Stimulated activated CD8-positive, alpha-beta memory T cell treated with anti-CD3 and anti-CD28 coated beads, Interleukin-7, amount 100 ng/mL, for 48 hours (primary cell): ENCODE data around the gene PTTG1.
A peak's percentile ranks its signal among the peaks of the same experiment; 100 is the strongest.

Experiments
- DNase-seq, 2 donors: peaks; one replicate each; pipeline ENCODE4 v3.0.0-alpha.2; 2020; ENCODE audit warnings: low read depth in 1 of 2; ENCODE audit errors: extremely low read depth in 1 of 2

The PTTG1 gene

GRCh38 chr5:160421625-160422258 is at the start of gene PTTG1:
PTTG1 (plus strand) TSS chr5:160421855; CDS start chr5:160422313, 458 bp downstream.
- DNase-seq: peak; percentile 81 to 89

DNA sequence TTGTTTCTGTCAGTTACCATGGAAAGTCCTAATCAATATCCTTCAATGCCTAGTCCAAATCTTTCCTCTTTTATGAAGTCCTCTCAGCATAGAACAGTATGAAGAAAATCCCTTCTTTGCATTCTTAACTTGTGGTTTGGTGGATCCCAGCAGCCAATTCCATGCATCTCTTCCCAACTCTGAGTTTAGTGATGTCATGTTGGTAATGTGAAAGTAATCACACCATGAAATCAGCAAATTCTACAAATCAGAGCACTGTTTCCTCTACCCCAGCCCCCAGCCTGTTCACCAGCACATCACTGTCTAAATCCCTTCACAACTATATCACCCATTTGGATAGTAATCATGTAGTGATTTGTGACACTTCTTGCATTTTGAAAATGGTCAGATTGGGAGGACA is 46.5 kb upstream of the PTTG1 start:
- DNase-seq: no peak

DNA sequence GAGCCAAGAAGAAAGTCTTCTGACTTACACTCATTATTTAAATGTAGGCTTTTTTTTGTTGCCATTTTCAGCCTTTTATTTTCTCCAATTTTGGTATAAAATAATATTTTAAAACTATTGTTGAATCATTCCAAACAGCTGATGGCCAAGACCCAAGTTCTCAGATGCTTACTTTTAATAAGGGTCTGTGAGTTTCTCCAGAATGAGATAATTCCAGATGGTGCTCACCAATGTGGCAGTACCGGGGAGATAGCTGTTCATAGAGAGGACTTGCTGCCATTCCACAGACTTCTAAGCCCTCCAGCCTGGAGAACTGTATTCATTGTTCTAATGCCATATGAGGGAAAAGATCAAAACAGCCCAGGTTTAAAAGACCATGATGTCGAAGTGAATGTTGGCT is 46.0 kb upstream of the PTTG1 start:
- no peak for DNase-seq

- no peak for DNase-seq
Measured at GRCh38 chr5:160376416-160376815, 45.2 kb upstream of the PTTG1 start.

GRCh38 chr5:160377651-160378050 is 44.0 kb upstream of the PTTG1 start:
- no peak for DNase-seq

GRCh38 chr5:160378330-160378729 is 43.3 kb upstream of the PTTG1 start:
- DNase-seq: no peak

DNA sequence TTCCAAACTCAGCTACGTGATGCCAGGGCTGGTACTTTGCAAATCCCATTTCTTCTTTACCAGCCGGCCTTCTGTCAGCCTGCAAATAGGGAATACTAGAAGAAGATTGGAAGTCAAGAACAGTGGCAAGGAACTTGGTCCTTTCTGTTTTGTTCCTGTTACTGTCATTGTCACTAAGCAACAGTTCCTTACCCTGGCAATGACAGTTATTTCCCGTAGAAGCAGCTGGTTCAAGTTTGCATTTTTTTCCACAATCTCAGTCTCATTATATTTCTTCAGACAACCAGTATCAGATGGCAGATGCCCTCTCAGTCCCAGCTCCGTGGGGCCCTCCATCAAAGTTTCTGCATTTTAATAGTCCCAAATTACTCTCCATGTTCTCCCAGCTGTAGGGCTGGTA is 42.1 kb upstream of the PTTG1 start:
- no peak for DNase-seq

- DNase-seq: no peak
Measured at GRCh38 chr5:160380041-160380440, 41.6 kb upstream of the PTTG1 start.

DNA sequence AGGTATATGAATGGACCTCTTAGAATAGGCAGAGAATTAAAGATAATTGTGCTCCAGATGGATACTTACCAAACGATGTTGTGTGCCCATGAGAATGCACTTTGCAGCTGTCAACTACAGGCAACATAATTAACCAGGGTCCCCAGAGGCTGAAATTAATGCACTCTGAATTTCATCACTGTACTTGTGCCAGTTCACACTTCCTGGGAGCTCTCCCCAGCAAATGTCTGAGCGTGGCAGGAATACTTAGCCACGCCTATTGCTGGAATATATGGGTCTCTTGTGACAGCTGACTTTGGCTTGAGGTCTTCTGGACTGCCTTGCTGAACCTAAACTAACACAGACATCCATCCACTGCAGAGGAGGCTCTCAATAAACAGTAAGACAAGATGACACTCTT is 39.3 kb upstream of the PTTG1 start:
- no peak for DNase-seq

DNA sequence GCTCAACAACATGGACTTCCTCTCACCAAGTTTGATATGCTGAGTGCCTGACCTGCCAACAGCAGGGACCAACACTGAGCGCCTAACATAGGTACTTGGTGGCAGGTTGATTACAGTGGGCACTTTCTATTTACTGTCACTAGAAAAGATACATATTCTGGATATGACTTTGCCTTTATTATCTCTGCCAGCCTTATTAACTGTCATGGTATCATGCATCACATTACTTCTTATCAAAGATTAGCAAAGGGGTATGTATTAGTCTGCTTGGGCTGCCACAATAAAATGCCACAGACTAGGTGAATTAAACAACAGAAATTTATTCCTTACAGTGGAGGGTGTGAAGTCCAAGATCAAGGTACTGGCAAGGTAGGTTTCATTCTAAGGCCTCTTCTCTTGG is 37.0 kb upstream of the PTTG1 start:
- DNase-seq: no peak

DNA sequence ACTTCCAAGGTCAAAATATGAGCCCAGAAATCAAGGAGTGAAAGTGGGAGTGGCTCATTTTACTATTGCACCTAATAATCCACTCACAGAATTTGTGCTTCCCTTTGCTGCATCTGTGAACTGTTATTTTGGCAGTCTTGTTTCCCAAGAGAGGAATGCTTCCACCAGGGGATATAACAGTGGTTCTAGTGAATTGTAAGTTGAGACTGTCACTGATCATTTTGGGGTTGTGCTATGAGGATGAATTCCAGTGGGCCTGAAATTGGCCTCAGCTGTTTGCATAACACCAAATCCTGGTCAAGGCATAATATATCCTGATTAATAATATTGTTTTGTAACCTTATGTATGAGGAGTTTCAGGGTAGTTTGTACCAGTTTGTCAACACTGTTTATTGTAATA is 36.2 kb upstream of the PTTG1 start:
- DNase-seq: no peak

GRCh38 chr5:160387445-160387844 is 34.2 kb upstream of the PTTG1 start:
- no peak for DNase-seq

- no peak for DNase-seq
Measured at GRCh38 chr5:160390787-160391696, 30.6 kb upstream of the PTTG1 start.

DNA sequence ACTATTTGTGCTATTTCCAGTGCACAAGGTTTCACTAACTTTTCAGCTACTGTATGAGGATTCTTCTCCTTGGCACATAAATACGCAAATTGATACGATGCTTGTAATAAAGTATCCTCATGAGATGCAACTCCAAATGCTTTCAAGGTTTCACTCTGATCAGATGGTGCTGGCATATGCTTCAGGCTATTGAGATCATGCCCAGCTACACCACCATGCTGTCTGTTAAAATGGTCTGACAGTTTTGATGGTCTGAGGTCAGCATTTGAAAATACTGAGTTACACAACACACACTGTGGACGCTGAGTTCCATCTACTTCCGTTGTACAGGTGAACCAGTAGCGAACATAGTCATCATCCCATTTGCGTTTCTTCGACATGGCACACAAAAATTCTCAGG is 26.5 kb upstream of the PTTG1 start:
- DNase-seq: no peak

- DNase-seq: no peak
Measured at GRCh38 chr5:160397492-160397891, 24.2 kb upstream of the PTTG1 start.

DNA sequence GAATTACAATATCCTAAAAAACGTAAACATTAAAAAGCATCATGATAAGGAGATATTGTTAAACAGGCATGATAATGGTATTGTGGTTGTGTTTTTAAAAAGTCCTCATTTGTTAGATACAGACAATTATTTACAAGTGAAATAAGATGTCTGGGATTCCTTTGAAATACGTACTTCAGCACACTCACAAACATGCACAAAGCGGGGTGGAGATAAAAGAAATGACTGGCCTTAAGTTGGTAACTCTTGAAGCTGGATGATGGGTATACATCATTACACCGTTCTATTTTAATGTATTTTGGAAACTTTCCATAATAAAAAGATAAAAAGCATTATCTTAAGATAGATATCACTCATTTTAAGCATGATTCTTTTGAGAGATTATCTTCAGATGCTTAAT is 22.8 kb upstream of the PTTG1 start:
- DNase-seq: no peak

DNA sequence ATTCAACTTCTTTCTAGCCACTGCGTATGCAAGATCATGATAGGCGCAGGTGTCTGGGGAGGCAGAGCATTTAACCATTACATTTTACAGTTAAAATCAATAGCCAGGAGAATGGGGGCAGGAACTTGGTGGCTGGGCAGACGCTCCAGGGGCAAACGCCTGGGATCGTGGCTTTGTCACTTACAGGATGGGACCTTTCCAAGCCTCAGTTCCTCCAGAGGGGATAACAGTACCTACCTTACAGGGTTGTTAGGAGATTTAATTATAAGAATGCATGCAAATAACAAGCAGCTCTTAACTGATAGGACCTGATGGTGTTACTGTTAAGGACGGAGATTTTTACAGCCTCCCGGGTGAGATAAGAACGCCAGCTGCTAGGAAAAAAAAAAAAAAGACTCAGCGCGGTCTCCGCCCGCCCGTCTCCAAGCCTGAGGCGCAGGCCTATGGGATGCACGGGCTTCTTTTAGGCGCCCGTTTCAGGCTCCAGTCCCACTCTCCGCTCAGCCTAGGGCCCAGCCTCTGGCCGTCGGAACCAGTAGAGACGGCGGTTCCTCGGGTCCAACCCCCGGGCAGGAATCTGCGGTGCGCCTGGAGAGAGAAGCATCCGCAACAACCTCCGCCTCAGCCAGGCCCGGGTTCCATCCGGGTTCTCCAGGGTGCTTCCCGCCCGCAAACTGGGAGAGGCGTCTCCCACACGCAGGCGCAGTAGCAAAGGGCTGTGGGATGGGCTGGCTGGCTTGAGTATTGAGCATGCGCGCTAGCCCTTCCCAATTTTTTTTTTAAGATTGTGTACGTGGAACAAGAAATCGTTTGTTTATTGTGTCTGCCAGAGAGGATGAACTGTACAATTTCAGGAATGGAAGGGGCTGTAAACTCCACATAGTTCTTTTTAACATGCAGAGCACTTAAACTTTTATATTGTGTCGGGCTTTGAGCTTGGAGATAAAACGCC is 22.0 kb upstream of the PTTG1 start, which contains the start of gene FAM200C:
TSS of gene FAM200C (minus strand) at position 653 of the 952 bp plus-strand sequence. CDS start 4,564 bp downstream, outside the sequence.
- DNase-seq: peak; percentile 50 to 69

DNA sequence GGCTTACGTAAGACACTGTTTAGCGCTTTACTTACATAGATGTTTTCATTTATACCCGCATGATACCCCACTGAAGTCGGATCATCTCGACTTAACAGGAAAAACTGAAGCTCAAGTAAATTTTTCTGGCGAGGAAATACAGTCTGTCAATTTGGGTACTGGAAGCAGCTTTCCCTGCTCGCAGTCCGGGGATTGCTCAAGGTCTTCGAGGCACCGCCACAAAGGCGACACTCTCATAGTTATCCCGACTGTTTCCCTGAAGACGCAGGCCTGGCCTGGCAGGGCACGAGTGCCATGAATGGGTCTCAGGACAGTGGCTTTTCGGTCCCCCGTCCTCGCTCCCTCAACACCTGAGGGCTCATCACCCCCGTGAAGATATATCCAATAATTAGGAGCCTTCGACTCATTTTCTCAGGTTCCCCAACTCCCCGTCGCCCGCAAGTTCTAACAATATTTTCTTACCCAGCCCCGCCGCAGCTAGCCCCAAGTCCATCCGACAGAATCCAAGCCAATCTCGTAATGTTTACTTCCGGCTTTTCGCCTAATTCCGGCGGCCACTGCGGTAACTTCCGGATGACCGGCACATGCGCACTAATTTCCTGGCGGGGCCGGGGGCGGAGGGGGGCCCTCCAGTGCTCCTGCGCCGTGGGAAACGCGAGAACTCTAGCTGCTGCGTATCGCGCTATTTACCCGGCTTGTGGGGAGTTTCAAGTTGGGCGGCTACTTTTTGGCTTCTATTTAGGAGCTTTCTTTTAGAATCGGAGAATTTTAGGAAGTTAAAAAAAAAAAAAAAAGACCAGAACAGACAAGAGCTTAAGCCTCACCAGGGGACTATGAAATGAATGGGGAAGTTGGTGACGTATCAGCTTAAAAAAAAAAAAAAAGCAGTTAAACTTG is 2.8 kb upstream of the PTTG1 start, which contains the start of gene SLU7:
TSS of gene SLU7 (minus strand) at position 521 of the 897 bp plus-strand sequence. CDS start 3,787 bp downstream, outside the sequence.
- DNase-seq: peak; percentile 87 to 92

GRCh38 chr5:160419458-160420330 is 2.0 kb upstream of the PTTG1 start:
- DNase-seq: no peak
